Trophoblast cell (in vitro differentiated cells and primary cell): ENCODE results near the gene TTLL11.

Experiments
- DNase-seq, 2 donors: peaks; one replicate each; pipeline ENCODE4 v3.0.0-alpha.2; 2016
- H2AFZ ChIP-seq: 2 replicates; pipeline ENCODE4 v1.6.1; 2013; ENCODE audit warnings: low read length, moderate library complexity, mild to moderate bottlenecking; ENCODE audit not compliant: insufficient read depth, poor library complexity
- H2AK5ac ChIP-seq: 2 replicates; pipeline ENCODE4 v1.6.1; 2013; ENCODE audit warnings: mild to moderate bottlenecking, low read length
- H2BK120ac ChIP-seq: 2 replicates; pipeline ENCODE4 v1.6.1; 2013; ENCODE audit warnings: low read length, mild to moderate bottlenecking, moderate library complexity; ENCODE audit not compliant: insufficient read depth, poor library complexity
- H2BK12ac ChIP-seq: 2 replicates; pipeline ENCODE4 v1.6.1; 2013; ENCODE audit warnings: mild to moderate bottlenecking, low read length, moderate library complexity
- H2BK5ac ChIP-seq: 2 replicates; pipeline ENCODE4 v1.6.1; 2013; ENCODE audit warnings: low read length, low read depth, moderate library complexity, mild to moderate bottlenecking; ENCODE audit not compliant: poor library complexity
- H3K14ac ChIP-seq: 2 replicates; pipeline ENCODE4 v1.6.1; 2013; ENCODE audit warnings: mild to moderate bottlenecking, low read length
- H3K18ac ChIP-seq: 2 replicates; pipeline ENCODE4 v1.6.1; 2013; ENCODE audit warnings: mild to moderate bottlenecking, low read length
- H3K23ac ChIP-seq: 2 replicates; pipeline ENCODE4 v1.6.1; 2013; ENCODE audit warnings: low read length
- H3K27ac ChIP-seq: 2 replicates; pipeline ENCODE4 v1.5.1; 2013; ENCODE audit warnings: low read depth, mild to moderate bottlenecking, inconsistent platforms, low read length, moderate library complexity
- H3K27me3 ChIP-seq: 2 replicates; pipeline ENCODE4 v1.6.1; 2013; ENCODE audit warnings: inconsistent platforms, mild to moderate bottlenecking, low read length, moderate library complexity; ENCODE audit not compliant: insufficient read depth
- H3K36me3 ChIP-seq, 2 experiments: 1 replicate in 1 of 2; 2 replicates in 1 of 2; pipeline ENCODE4 v1.6.1; 2013; ENCODE audit warnings: low read length in 2 of 2, mild to moderate bottlenecking in 2 of 2, moderate library complexity in 1 of 2; ENCODE audit not compliant: insufficient read depth in 2 of 2, control insufficient read depth in 1 of 2
- H3K4ac ChIP-seq: 2 replicates; pipeline ENCODE4 v1.6.1; 2013; ENCODE audit warnings: low read depth, mild to moderate bottlenecking, low read length, moderate library complexity
- H3K4me1 ChIP-seq, 2 experiments: 1 replicate in 1 of 2; 2 replicates in 1 of 2; pipeline ENCODE4 v1.6.1; 2013; ENCODE audit warnings: low read length in 2 of 2, mild to moderate bottlenecking in 2 of 2, moderate library complexity in 1 of 2; ENCODE audit not compliant: insufficient read depth in 2 of 2, control insufficient read depth in 1 of 2
- H3K4me2 ChIP-seq: 2 replicates; pipeline ENCODE4 v1.6.1; 2013; ENCODE audit warnings: inconsistent platforms, mild to moderate bottlenecking, low read length, moderate library complexity
- H3K4me3 ChIP-seq: 2 replicates; pipeline ENCODE4 v1.5.1; 2013; ENCODE audit warnings: mild to moderate bottlenecking, low read depth, low read length, inconsistent platforms
- H3K79me1 ChIP-seq: one replicate; pipeline ENCODE4 v1.6.1; 2013; ENCODE audit warnings: low read length
- H3K79me2 ChIP-seq: 2 replicates; pipeline ENCODE4 v1.6.1; 2013; ENCODE audit warnings: low read length, mild to moderate bottlenecking; ENCODE audit not compliant: control insufficient read depth, insufficient read depth, poor library complexity
- H3K9ac ChIP-seq: 2 replicates; pipeline ENCODE4 v1.6.1; 2013; ENCODE audit warnings: mild to moderate bottlenecking, low read length
- H3K9me3 ChIP-seq: 2 replicates; pipeline ENCODE4 v1.6.1; 2013; ENCODE audit warnings: low read depth, mild to moderate bottlenecking, control low read depth, inconsistent platforms, low read length; ENCODE audit not compliant: insufficient read depth
- H4K12ac ChIP-seq: 2 replicates; pipeline ENCODE4 v1.6.1; 2013; ENCODE audit warnings: low read depth, mild to moderate bottlenecking, low read length, moderate library complexity
- H4K8ac ChIP-seq: 2 replicates; pipeline ENCODE4 v1.6.1; 2013; ENCODE audit warnings: low read depth, mild to moderate bottlenecking, low read length, moderate library complexity
- H4K91ac ChIP-seq: one replicate; pipeline ENCODE4 v1.6.1; 2013; ENCODE audit warnings: low read depth, mild to moderate bottlenecking, low read length, moderate library complexity
- WGBS: extraction: QIAGEN DNeasy Blood & Tissue Kit; methylation state at CpG from one replicate; pipeline ENCODE4 v1.1.7; 2013; ENCODE audit warnings: missing lambda C conversion rate; ENCODE audit not compliant: insufficient read length, insufficient coverage; ENCODE audit errors: extremely low coverage; 5-methylcytosine and 5-hydroxymethylcytosine counted together

The TTLL11 gene

DNA sequence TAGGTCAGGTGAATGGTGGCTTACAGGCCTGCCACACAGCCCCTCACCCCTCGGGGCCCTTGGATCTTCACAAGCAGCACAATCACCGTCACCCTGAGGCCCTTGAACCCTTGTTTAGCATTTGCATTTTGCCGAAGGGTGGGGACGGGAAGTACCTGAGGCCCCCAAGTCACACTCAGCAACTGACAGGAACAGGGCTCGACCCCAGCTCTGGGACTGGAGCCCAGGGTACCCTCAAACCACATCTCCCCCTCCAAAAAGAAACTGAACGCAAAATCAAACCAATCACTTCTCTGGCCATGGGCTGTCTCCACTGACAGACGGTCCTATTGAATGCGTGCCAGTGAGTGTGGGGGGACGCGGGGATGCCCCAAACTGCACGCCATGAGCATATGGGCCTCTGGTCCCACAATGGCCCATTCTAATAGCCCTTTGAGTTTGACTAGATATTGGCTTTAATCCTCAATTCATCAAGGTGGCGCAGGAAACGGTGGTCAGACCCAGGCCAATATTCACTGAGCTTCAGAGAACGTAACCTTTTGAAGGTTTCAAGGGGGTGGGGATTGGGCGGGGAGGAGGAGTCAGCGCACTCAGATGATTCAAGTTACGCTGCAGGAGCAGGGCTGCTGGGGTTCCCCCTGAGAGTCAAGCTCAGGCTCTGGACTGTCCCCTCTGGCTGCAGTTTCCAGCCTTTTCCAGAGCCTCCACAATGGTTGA, 265.7 kb downstream of the TTLL11 start:
- DNase-seq: no peak
- no peak overlapping the region for H2BK12ac ChIP-seq
- H3K79me1 ChIP-seq: no peaks in the 10 kb centered on the region
- H3K4me1 ChIP-seq: no peaks in the 10 kb centered on the region
- H2AK5ac ChIP-seq: no peak overlapping the region
- H3K4me3 ChIP-seq: no peak overlapping the region
- H2BK120ac ChIP-seq: no peak overlapping the region
- H3K18ac ChIP-seq: no peak overlapping the region
- no peaks in the 10 kb centered on the region for H3K9me3 ChIP-seq
- H3K14ac ChIP-seq: no peak overlapping the region
- H3K9ac ChIP-seq: no peak overlapping the region
- H3K79me2 ChIP-seq: no peaks in the 10 kb centered on the region
- no peak overlapping the region for H2AFZ ChIP-seq
- no peak overlapping the region for H2BK5ac ChIP-seq
- no peak overlapping the region for H3K4me2 ChIP-seq
- H4K12ac ChIP-seq: no peak overlapping the region
- no peak overlapping the region for H3K27ac ChIP-seq
- no peak overlapping the region for H4K8ac ChIP-seq
- no peaks in the 10 kb centered on the region for H3K27me3 ChIP-seq
- no peaks in the 10 kb centered on the region for H3K36me3 ChIP-seq
- WGBS: no CpG with 5 or more reads among the region's 17 CpGs
- no peak overlapping the region for H4K91ac ChIP-seq
- no peak overlapping the region for H3K23ac ChIP-seq
- H3K4ac ChIP-seq: no peak overlapping the region

DNA sequence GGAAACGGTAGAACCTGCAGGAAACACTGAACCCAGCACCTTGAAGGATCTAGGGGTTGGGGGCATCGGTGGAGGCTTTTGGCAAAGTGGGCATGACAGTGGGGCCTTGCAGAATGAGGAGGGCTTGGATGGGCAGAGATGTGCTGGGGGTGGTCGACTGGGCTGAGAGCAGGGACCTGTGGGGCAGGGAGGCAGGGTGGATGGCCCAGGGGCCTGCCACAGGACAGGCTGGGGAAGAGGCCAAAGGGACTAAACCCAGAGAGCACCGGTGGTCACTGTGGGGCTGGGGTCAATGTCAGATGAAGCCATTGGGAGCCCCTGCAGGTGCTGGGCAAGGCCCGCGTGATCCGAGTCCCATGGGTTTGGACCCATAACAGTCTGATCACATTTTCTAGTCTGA, 266.4 kb downstream of the TTLL11 start:
- Histone ChIP-seq H2BK12ac (no peak overlapping the region), H3K23ac (no peak overlapping the region), H2AFZ (no peak overlapping the region)

DNA sequence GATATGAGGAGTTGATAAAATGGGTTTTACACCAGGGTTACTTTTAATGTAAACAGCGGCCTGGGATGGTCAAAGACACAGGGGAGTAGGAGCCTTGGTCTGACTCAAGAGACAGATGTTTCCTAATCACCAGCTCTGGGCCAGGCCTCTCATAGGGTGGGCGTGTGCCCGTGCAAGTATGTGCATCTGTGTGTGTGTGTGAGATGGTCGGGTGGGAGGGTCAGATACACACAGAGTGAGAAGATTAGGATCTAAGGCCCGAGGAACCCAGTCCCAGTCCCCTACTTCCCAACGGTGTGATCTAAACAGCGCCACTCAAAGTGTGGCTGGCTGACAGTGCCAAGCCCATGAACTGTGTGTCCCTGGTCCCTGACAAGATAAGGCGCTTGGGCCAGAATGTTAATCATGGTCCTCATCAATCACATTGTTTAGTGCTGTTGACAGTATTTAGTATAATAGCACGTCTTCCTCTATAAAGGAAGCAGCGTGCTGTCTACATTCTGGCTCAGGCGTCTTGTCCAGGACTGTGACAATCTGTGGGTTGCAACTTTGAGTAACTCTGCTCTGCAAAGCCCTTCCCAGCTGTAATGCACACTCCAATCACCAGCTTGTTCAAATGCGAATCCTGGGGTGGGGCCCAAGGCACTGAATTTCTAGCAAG, 267.9 kb downstream of the TTLL11 start:
- WGBS: no CpG with 5 or more reads among the region's 12 CpGs
- Histone ChIP-seq H3K79me2 (no peaks in the 10 kb centered on the region), H2BK120ac (no peak overlapping the region), H3K9me3 (no peaks in the 10 kb centered on the region), H3K4ac (no peak overlapping the region), H3K4me1 (no peaks in the 10 kb centered on the region), H4K8ac (no peak overlapping the region), H3K27me3 (no peaks in the 10 kb centered on the region), H2AK5ac (no peak overlapping the region), H2BK5ac (no peak overlapping the region), H3K23ac (no peak overlapping the region), H3K36me3 (no peaks in the 10 kb centered on the region), H2AFZ (no peak overlapping the region), H3K18ac (no peak overlapping the region), H2BK12ac (no peak overlapping the region), H3K14ac (no peak overlapping the region), H3K9ac (no peak overlapping the region), H3K4me2 (no peak overlapping the region), H4K12ac (no peak overlapping the region), H4K91ac (no peak overlapping the region), H3K27ac (no peak overlapping the region), H3K79me1 (no peaks in the 10 kb centered on the region), H3K4me3 (no peak overlapping the region)
- DNase-seq: no peak

More for the DNA sequence above, 266.4 kb downstream of the TTLL11 start:
- Histone ChIP-seq H3K4me2 (no peak overlapping the region), H3K4me3 (no peak overlapping the region), H4K8ac (no peak overlapping the region), H3K9ac (no peak overlapping the region), H2BK120ac (no peak overlapping the region), H3K9me3 (no peaks in the 10 kb centered on the region), H3K79me1 (no peaks in the 10 kb centered on the region), H4K91ac (no peak overlapping the region), H2BK5ac (no peak overlapping the region), H3K27ac (no peak overlapping the region), H3K36me3 (no peaks in the 10 kb centered on the region), H3K79me2 (no peaks in the 10 kb centered on the region), H3K14ac (no peak overlapping the region), H2AK5ac (no peak overlapping the region), H3K4ac (no peak overlapping the region), H3K18ac (no peak overlapping the region), H4K12ac (no peak overlapping the region), H3K27me3 (no peaks in the 10 kb centered on the region), H3K4me1 (no peaks in the 10 kb centered on the region)
- no peak for DNase-seq
- WGBS: no CpG with 5 or more reads among the region's 7 CpGs

DNA sequence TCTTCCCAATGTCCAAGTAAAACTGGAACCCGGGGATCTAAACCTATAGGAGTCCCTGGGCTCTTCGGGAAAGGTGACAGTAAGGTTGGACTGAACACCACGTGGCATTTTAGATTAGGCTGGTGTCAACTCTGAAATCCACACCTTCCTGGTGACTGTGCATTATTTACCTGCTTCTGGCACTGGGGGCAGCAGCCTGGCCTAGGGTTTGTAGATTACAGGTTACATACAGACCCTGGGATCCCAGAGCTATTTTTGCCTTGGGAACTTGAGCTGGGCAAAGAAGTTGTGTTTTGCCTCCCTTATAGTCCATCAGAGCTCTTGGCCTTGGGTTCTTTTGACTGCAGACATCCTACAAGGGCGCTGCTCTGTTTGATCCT, 268.5 kb downstream of the TTLL11 start:
- H3K4me2 ChIP-seq: no peak overlapping the region
- H2BK12ac ChIP-seq: no peak overlapping the region
- no peaks in the 10 kb centered on the region for H3K27me3 ChIP-seq
- H3K9ac ChIP-seq: no peak overlapping the region
- no peak overlapping the region for H3K27ac ChIP-seq
- H3K36me3 ChIP-seq: no peaks in the 10 kb centered on the region
- no peak overlapping the region for H3K18ac ChIP-seq
- no peak overlapping the region for H2AFZ ChIP-seq
- no peak overlapping the region for H3K14ac ChIP-seq
- H2BK5ac ChIP-seq: no peak overlapping the region
- H4K8ac ChIP-seq: no peak overlapping the region
- DNase-seq: no peak
- H2AK5ac ChIP-seq: no peak overlapping the region
- no peak overlapping the region for H4K91ac ChIP-seq
- no peak overlapping the region for H4K12ac ChIP-seq
- H3K4ac ChIP-seq: no peak overlapping the region
- H2BK120ac ChIP-seq: no peak overlapping the region
- WGBS: no CpG with 5 or more reads among the region's 4 CpGs
- no peak overlapping the region for H3K4me3 ChIP-seq
- no peaks in the 10 kb centered on the region for H3K4me1 ChIP-seq
- H3K9me3 ChIP-seq: no peaks in the 10 kb centered on the region
- H3K79me1 ChIP-seq: no peaks in the 10 kb centered on the region
- no peaks in the 10 kb centered on the region for H3K79me2 ChIP-seq
- no peak overlapping the region for H3K23ac ChIP-seq
